Skin of body (tissue), 2 donors: ENCODE results near the gene GHRH. TPM values are rescaled to one million over a fixed set of nuclear protein-coding genes. Genes with fewer than 3 reads are reported as not detected.

Experiments
- DNase-seq: peaks from one replicate; lab custom pipeline; 2025; lab: John Stamatoyannopoulos, UW
- total RNA-seq: library from RNA; depleted of rRNA; stranded (reverse); fragments of >200 nt; gene quantifications from one replicate; pipeline ENCODE4 v1.2.3, GENCODE V29; 2014

Gene GHRH
- total RNA-seq, 1 donor from 2014 or later = not detected

- DNase-seq = no peak
Observed at GRCh38 chr20:37263686-37264085, 2.1 kb upstream of the GHRH start.

GRCh38 chr20:37262505-37262904 lies 891 bp upstream of the GHRH start:
- no peak for DNase-seq

- DNase-seq = no peak
Observed at GRCh38 chr20:37260923-37261322, 691 bp downstream of the GHRH start.

GRCh38 chr20:37259865-37260264 lies 1.7 kb downstream of the GHRH start:
- no peak for DNase-seq

GRCh38 chr20:37259031-37259430 lies 2.6 kb downstream of the GHRH start:
- no peak for DNase-seq

GRCh38 chr20:37257988-37258387 lies 3.6 kb downstream of the GHRH start:
- no peak for DNase-seq

GRCh38 chr20:37257530-37257929 lies 4.1 kb downstream of the GHRH start:
- DNase-seq = no peak

GRCh38 chr20:37256286-37256685 lies 5.3 kb downstream of the GHRH start:
- no peak for DNase-seq

GRCh38 chr20:37254114-37254878 lies 7.3 kb downstream of the GHRH start:
- no peak for DNase-seq

- no peak for DNase-seq
Observed at GRCh38 chr20:37253087-37253486, 8.5 kb downstream of the GHRH start.

GRCh38 chr20:37251825-37252477 lies 9.7 kb downstream of the GHRH start:
- no peak for DNase-seq

- no peak for DNase-seq
Observed at GRCh38 chr20:37249304-37249703, 12.3 kb downstream of the GHRH start.

GRCh38 chr20:37247547-37247946 lies 14.1 kb downstream of the GHRH start:
- DNase-seq = no peak

- no peak for DNase-seq
Observed at GRCh38 chr20:37246736-37247135, 14.9 kb downstream of the GHRH start.

GRCh38 chr20:37245216-37246150 lies 16.1 kb downstream of the GHRH start:
- DNase-seq = no peak

GRCh38 chr20:37244572-37244957 lies 17.0 kb downstream of the GHRH start:
- DNase-seq = no peak

- no peak for DNase-seq
Observed at GRCh38 chr20:37243937-37244571, 17.6 kb downstream of the GHRH start.

- DNase-seq = no peak
Observed at GRCh38 chr20:37243076-37243936, 18.3 kb downstream of the GHRH start.

- DNase-seq = no peak
Observed at GRCh38 chr20:37242503-37242902, 19.1 kb downstream of the GHRH start.

GRCh38 chr20:37240337-37241067 lies 21.1 kb downstream of the GHRH start:
- DNase-seq = no peak
